Measurements from ENCODE around the gene RALGAPA2.
"Not testable (repeated sequence)": the region's sequence is repeated elsewhere in the genome, so short reads cannot be mapped to it uniquely, and the experiment has no call there.

RALGAPA2 gene

DNA sequence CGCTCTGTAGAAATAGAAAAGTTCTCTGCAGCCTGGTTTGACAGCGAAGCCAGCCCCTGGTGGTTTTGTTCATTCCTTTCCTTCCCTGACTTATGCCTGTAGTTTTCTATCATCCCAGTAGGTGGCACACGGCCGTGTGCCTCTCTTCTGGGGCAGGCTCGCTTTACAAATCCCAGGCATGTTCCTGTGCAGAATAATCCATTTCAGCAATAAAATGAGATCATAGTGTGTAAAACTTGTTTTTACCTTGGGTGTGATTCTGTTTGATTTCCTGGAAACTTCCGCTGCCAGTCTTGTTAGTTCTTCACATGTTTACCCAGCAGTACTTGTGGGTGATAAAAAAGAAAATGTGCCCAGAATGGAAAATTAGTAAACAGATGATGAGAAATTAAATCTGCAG is 352.0 kb downstream of the RALGAPA2 start:
- DNase-seq = no peak

DNA sequence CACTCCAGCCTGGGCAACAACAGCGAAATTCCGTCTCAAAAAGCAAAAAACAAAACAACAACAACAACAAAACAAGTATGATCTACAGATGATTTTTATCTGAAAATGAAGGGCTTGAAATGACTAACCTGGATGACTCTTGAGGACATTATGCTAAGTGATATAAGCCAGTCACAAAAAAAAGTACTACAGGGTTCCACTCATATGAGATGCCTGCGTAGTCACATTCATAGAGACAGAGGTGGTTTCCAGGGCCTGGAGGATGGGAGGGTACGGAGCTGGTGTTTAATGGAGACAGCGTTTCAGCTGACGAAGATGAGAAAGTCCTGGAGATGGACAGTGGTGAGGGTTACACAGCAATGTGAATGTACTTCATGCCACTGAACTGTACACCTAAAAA is 352.8 kb downstream of the RALGAPA2 start:
- no peak for DNase-seq

DNA sequence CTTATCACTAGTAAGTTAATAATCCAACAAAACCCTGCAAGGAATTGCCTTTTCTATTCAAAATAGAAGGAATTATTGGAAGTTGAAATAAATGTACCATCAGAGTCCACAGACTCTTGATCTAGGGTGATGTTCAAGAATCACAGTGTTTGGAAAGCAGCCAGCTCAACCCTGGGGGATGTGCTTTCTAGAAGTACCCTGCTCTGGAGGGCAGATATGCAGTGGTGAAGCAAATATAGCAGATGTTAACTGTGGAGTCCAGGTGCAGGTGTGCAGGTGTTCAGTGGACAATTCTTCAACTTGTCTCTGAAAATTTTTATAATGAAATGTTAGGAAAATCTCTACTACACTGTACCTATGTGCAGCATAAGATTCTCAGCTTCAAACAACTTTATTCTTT is 353.6 kb downstream of the RALGAPA2 start:
- no peak for DNase-seq

DNA sequence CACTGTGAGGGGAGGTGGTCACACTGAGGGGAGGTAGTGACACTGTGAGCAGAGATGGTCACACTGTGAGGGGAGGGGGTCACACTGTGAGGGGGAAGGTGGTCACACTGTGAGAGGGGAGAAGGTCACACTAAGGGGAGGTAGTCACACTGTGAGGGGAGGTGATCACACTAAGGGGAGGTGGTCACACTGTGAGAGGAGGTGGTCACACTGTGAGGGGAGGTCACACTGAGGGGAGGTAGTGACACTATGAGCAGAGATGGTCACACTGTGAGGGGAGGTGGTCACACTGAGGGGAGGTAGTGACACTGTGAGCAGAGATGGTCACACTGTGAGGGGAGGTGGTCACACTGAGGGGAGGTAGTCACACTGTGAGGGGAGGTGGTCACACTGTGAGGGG is 356.9 kb downstream of the RALGAPA2 start:
- DNase-seq = not testable (repeated sequence)

DNA sequence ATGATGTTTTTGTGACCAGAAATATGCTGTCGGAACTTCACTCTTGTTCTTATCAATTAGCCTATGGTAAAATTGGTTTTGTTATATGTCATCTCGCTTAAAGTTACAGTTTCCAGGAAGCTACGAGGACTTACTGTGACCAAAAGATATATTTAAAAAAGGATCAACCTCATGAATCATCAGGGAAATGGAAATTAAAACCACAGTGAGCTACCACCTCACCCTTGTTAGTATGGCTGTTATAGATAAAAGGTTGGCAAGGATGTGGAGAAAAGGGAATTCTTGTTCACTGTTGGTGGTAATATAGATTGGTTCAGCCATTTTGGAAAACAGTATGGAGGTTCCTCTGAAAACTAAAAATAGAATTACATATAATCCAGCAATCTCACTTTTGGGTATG is 358.9 kb downstream of the RALGAPA2 start:
- no peak for DNase-seq

DNA sequence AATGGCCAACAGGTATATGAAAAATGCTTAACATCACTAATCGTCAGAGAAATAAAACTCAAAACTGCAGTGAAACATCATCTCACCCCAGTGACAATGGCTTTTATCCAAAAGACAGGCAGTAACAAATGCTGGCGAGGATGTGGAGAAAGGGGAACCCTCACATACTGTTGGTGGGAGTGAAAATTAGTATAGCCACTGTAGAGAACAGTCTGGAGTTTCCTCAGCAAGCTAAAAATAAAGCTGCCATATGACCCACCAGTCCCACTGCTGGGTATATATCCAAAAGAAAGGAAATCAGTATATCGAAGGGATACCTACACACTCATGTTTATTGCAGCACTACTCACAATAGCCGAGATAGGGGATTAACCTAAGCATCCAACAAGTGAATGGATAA is 368.0 kb downstream of the RALGAPA2 start:
- DNase-seq = no peak

DNA sequence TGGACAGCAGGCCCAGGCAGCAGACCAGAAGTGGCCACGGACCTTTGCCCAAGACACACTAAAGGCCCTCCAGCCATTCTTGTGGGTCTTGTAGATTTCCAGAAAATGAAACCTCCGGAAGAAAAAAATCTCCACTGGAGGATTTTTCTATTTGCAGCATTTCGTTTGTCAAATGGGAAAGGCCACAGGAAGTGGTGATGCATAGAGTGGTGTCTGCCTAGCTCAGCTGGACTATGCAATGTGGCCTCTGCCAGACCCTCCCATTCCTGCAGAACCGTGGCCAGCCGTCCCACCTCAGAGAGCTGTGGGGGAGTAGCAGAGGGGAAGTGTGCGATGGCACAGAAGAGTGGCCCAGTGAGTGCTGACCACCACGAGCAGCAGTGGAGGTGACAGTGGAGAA is 368.5 kb downstream of the RALGAPA2 start:
- no peak for DNase-seq

Data from activated effector memory CD4-positive, alpha-beta T cell treated with Interleukin-2 at 50 U/mL for 16 hours (primary cell).